ENCODE results near the gene EXOC8. TPM values are rescaled to one million over a fixed set of nuclear protein-coding genes. Genes with fewer than 3 reads are reported as not detected.
A peak's percentile ranks its signal among the peaks of the same experiment; 100 is the strongest.

Gene EXOC8
- total and polyA plus RNA-seq, 2 donors (not counting 3 experiments of a cell fraction or from before 2014, with no cell fraction given): 2.8 to 13.2 TPM

DNA sequence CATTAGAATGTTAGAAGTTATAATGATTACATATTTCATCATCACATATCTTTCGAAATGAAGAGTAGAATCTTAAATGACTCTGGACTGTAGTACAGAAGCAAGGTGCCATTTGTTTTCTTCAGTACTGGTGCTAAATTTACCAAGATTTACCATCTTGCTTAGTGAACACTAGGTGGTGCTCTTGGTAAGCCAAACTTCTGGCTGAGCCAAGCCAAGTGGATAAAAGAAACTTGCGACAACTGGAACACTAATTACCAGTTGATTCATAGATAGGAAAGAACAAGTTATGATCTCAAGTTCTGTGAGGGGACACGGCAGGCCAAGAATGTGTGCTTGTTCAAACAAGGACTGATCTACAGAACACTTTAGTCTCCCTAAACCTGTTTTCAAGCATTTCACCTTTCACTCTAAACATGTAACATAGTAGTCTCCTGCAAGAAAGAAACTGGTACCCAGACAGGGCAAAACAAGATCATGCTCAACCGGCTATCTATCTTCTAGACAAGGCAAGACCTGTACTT is 20.2 kb upstream of the EXOC8 start:
- Histone ChIP-seq H2AFZ (ENCODE audit: low read depth, low read length) (no peak overlapping the region), H3K4me2 (ENCODE audit: insufficient read depth, low read length) (no peak overlapping the region), H3K4me1 (ENCODE audit: control insufficient read depth, extremely low read depth, insufficient read depth, low read length) (peaks cover 7% of the 10 kb centered on the region), H3K36me3 (ENCODE audit: control insufficient read depth in 2 of 2, extremely low read depth in 1 of 2, insufficient read depth in 2 of 2, low read length in 2 of 2) (no peaks in the 10 kb centered on the region), H3K9me3 (replicated peaks; ENCODE audit: control insufficient read depth, insufficient read depth, low read length) (no peaks in the 10 kb centered on the region), H3K9me1 (replicated peaks; ENCODE audit: control insufficient read depth, extremely low read depth, insufficient read depth, low read length) (no peaks in the 10 kb centered on the region), H3K9ac (replicated peaks; ENCODE audit: extremely low read depth, insufficient read depth, low read length) (no peak overlapping the region), H3K4me3 (replicated peaks in 1 of 3; ENCODE audit: insufficient read depth in 1 of 3, low read depth in 1 of 3, low read length in 3 of 3) (no peak overlapping the region), H3K27ac (ENCODE audit: insufficient read depth, low read depth, low read length) (no peak overlapping the region), H3K27me3 (ENCODE audit: control insufficient read depth in 2 of 2, insufficient read depth in 2 of 2, low read length in 2 of 2) (no peaks in the 10 kb centered on the region), H3K79me2 (ENCODE audit: control insufficient read depth, insufficient read depth, low read length) (no peaks in the 10 kb centered on the region), H4K20me1 (replicated peaks; ENCODE audit: control insufficient read depth, extremely low read depth, insufficient read depth, low read length) (no peaks in the 10 kb centered on the region)
- peak; percentile 82 for DNase-seq (ENCODE audit: low read depth, low spot score)
- intact Hi-C loops (cut with micrococcal nuclease): loop anchor here (1.0 to 2.0 kb wide), 9 partner anchors 37 to 449 kb away; partner anchors contain the start of genes EGLN1 and TSNAX
- POLR2A ChIA-PET: no interaction called here
- TF ChIP-seq, protein P1, sequence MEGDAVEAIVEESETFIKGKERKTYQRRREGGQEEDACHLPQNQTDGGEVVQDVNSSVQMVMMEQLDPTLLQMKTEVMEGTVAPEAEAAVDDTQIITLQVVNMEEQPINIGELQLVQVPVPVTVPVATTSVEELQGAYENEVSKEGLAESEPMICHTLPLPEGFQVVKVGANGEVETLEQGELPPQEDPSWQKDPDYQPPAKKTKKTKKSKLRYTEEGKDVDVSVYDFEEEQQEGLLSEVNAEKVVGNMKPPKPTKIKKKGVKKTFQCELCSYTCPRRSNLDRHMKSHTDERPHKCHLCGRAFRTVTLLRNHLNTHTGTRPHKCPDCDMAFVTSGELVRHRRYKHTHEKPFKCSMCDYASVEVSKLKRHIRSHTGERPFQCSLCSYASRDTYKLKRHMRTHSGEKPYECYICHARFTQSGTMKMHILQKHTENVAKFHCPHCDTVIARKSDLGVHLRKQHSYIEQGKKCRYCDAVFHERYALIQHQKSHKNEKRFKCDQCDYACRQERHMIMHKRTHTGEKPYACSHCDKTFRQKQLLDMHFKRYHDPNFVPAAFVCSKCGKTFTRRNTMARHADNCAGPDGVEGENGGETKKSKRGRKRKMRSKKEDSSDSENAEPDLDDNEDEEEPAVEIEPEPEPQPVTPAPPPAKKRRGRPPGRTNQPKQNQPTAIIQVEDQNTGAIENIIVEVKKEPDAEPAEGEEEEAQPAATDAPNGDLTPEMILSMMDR (IDR thresholded peaks at IDR 0.05; ENCODE audit: extremely low read depth in 1 of 2, insufficient read depth in 1 of 2, low read depth in 1 of 2, low read length in 2 of 2): peak; percentile 54
- TF ChIP-seq GATA2 (IDR thresholded peaks at IDR 0.05; ENCODE audit: insufficient read depth, insufficient read length, low read depth, low read length) (peak; percentile 34), FOS (IDR thresholded peaks at IDR 0.05; ENCODE audit: borderline replicate concordance, insufficient read depth, low read length) (no peak), POLR2AphosphoS5 (IDR thresholded peaks at IDR 0.05; ENCODE audit: insufficient read depth, low read depth, low read length) (no peak), JUN (IDR thresholded peaks at IDR 0.05; ENCODE audit: borderline replicate concordance, insufficient read depth, insufficient read length, low read depth) (no peak), POLR2A (IDR thresholded peaks at IDR 0.05; ENCODE audit: low read depth, low read length) (no peak), EZH2 (IDR thresholded peaks at IDR 0.05; ENCODE audit: borderline replicate concordance, low read depth, low read length, severe bottlenecking) (no peak), MYC (IDR thresholded peaks at IDR 0.05; ENCODE audit: low read depth, low read length) (no peak)
- TF ChIP-seq, protein P2, sequence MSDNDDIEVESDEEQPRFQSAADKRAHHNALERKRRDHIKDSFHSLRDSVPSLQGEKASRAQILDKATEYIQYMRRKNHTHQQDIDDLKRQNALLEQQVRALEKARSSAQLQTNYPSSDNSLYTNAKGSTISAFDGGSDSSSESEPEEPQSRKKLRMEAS (IDR thresholded peaks at IDR 0.05; ENCODE audit: insufficient read depth, insufficient read length): no peak
- dilution Hi-C loops (cut with MboI; ENCODE audit: extremely low pct_ligation_motif_present, low sequenced_read_pairs): no loop called here
- no TSS peak for BruUV-seq (replicated peaks)
- CTCF ChIA-PET: interaction anchor here (0.8 to 4.1 kb wide), 18 partner anchors 9 to 248 kb away, joined by 3 to 47 read pairs (median 6); partner anchors contain the start of genes EGLN1, EXOC8 and SPRTN
- FAIRE-seq: peak; percentile 95

Measured in endothelial cell of umbilical vein (primary cell).